ENCODE data around the gene SLC8A1.

The SLC8A1 gene

GRCh38 chr2:40380041-40380440 is 71.8 kb downstream of the SLC8A1 start:
- no peak for DNase-seq

- DNase-seq: no peak
Measured at GRCh38 chr2:40374543-40375240, 77.2 kb downstream of the SLC8A1 start.

GRCh38 chr2:40373111-40373510 is 78.8 kb downstream of the SLC8A1 start:
- no peak for DNase-seq

- no peak for DNase-seq
Measured at GRCh38 chr2:40372283-40372985, 79.5 kb downstream of the SLC8A1 start.

- DNase-seq: no peak
Measured at GRCh38 chr2:40371525-40372282, 80.2 kb downstream of the SLC8A1 start.

- no peak for DNase-seq
Measured at GRCh38 chr2:40370007-40370395, 81.9 kb downstream of the SLC8A1 start.

- DNase-seq: no peak
Measured at GRCh38 chr2:40369267-40370006, 82.5 kb downstream of the SLC8A1 start.

GRCh38 chr2:40367652-40368051 is 84.2 kb downstream of the SLC8A1 start:
- no peak for DNase-seq

- no peak for DNase-seq
Measured at GRCh38 chr2:40367032-40367431, 84.9 kb downstream of the SLC8A1 start.

GRCh38 chr2:40364151-40364874 is 87.6 kb downstream of the SLC8A1 start:
- DNase-seq: no peak

GRCh38 chr2:40363631-40364030 is 88.3 kb downstream of the SLC8A1 start:
- DNase-seq: no peak

- no peak for DNase-seq
Measured at GRCh38 chr2:40363231-40363630, 88.7 kb downstream of the SLC8A1 start.

GRCh38 chr2:40361478-40361877 is 90.4 kb downstream of the SLC8A1 start:
- no peak for DNase-seq

- no peak for DNase-seq
Measured at GRCh38 chr2:40360652-40361051, 91.2 kb downstream of the SLC8A1 start.

GRCh38 chr2:40359811-40360210 is 92.1 kb downstream of the SLC8A1 start:
- no peak for DNase-seq

GRCh38 chr2:40358783-40359182 is 93.1 kb downstream of the SLC8A1 start:
- DNase-seq: no peak

- no peak for DNase-seq
Measured at GRCh38 chr2:40357667-40358066, 94.2 kb downstream of the SLC8A1 start.

- no peak for DNase-seq
Measured at GRCh38 chr2:40355451-40355850, 96.4 kb downstream of the SLC8A1 start.

- no peak for DNase-seq
Measured at GRCh38 chr2:40353231-40353630, 98.7 kb downstream of the SLC8A1 start.

GRCh38 chr2:40352703-40353099 is 99.2 kb downstream of the SLC8A1 start:
- DNase-seq: no peak

GRCh38 chr2:40352041-40352702 is 99.7 kb downstream of the SLC8A1 start:
- no peak for DNase-seq

GRCh38 chr2:40348665-40349064 is 103.2 kb downstream of the SLC8A1 start:
- DNase-seq: no peak

Measured in CD4-positive, alpha-beta T cell treated with Interferon gamma for 1 hour (primary cell).